Stimulated activated CD8-positive, alpha-beta memory T cell treated with anti-CD3 and anti-CD28 coated beads, Interleukin-2, amount 100 ng/mL, for 48 hours (primary cell): ENCODE data around the gene PPP2R5C.

Source experiments
- DNase-seq, 2 donors: peaks; one replicate each; pipeline ENCODE4 v3.0.0-alpha.2; 2020; ENCODE audit warnings: low read depth in 2 of 2

PPP2R5C gene

DNA sequence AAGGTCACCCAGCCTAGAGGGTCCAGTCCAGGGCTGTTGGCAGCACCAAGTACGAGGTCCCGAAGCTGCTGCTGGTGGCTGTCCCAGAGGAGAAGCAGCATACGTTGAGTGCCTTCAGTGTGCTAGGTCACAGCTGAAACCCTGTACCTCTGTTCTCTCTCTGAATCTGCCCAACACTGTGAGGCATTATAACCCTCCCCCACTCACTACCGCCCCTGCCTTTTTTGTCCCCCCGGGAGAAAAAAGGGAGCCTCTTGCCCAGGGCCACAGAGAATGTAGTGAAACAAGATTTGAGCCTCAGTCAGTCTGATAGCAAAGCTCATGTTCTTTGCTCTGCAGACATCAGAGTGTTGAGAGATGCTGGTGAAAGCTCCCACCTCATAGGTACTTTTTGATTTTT is 53.4 kb downstream of the PPP2R5C start:
- no peak for DNase-seq

DNA sequence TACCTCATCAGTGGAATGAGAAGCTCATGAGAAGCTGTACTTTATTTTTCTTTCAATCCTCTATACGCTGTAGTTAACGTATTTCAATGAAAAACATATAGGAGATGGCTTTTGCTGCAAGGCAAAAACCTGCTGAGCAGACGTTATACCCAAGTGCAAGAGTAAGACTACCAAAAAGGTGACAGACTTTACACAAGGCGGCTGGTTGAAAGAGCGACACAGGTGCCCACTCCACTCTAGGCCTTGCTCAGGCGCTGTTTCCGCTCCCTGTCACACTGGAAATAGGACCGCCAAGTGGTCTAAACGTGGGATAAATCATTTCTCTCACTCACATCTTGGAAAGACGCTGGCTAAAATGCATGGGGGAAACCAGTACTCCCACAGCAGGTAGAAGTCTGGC is 54.5 kb downstream of the PPP2R5C start:
- DNase-seq: no peak

DNA sequence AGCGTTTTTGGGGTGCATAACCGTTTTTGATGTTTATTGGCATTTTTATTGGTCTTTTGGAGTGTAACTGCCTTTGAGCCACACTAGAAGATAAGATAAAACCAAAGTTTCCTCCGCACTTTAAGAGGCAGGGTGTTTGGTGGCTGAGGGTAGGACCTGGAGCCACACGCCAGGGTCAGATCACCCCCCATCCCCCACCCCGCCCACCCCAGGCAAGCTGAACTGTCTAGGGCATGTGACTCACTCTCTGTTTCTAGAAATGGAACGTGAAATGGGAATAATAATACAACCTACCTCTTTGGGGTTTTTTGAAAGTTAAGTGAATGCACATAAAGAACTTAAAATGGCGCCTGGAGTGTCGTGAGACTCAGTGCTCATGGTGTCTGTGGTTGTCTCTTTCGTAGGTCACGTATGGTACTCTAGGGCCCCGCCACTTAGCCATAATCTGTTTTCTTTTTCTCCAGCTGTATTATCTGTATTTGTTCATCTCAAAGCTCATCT is 56.0 kb downstream of the PPP2R5C start:
- DNase-seq: no peak

DNA sequence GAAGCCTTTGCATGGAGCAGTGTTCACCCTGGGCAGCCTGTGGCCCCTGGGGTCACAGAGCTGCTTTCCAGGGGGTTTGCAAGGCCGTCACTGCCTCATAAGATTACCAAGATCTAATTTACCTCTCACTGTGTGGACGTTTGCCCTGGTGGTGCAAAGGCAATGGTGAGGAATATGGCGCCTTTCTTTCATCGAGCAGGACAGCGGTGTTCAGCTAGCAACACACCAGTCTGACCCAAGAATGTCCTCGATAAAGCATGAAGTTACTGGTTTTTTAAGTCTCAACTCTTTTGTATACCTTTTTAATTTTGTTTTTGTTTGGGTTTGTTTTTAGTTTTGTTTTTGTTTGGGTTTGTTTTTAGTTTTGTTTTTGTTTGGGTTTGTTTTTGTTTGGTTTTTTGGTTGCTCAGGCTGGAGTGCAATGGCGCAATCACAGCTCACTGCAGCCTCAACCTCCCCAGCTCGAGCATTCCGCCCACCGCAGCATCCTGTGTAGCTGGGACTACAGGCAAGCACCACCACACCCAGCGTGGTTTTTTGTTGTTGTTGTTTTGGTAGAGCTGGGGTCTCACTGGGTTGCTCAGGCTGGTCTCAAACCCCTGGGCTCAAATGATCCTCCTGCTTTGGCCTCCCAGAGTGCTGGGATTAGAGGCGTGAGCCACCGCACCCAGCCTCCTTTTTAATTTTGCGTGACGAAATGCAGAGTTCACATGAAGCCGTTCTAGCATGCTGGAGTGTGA is 57.9 kb downstream of the PPP2R5C start:
- DNase-seq: peak; percentile 50 to 53

DNA sequence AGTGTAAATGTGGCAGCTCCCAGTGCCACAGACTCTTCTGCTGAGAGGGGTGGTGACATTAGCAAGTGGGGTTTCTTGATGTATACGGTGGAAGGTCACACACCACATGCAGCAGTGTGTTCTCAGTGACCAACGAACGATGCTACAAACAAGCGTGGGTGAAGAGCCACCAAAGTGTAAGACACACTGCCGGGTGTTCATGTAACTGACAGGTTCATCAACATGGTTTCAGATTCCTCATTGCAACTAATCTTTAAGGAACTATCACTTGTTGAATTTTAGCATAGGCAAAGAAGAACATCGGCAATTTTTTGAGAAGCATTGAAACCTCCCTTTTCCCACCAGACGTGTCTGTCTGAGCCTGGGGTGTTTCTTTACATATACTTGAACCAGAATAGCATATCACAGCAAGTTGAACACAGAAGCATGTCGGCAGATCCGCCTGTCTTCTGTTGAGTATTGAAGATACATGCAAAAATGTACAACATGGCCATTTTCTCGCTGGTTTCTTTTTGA is 58.8 kb downstream of the PPP2R5C start:
- no peak for DNase-seq

DNA sequence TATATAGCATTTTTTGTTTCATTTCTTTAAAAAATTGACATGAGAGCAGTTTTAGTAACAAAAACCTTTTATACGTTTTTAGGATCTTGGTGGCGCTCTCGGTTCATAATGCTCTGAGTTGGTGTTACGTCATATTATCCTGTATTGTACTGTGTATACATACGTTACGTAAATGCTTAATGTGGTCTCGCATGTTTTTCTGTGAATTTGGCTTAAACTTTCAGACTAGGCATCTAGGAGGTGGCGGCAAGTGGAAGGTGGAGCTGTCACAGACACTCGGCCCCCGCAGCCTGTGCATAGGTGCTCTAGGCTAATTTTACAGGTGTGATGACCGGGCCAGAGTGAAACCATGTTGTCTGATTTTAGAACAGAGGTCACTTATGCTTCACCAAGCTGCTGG is 60.0 kb downstream of the PPP2R5C start:
- no peak for DNase-seq

DNA sequence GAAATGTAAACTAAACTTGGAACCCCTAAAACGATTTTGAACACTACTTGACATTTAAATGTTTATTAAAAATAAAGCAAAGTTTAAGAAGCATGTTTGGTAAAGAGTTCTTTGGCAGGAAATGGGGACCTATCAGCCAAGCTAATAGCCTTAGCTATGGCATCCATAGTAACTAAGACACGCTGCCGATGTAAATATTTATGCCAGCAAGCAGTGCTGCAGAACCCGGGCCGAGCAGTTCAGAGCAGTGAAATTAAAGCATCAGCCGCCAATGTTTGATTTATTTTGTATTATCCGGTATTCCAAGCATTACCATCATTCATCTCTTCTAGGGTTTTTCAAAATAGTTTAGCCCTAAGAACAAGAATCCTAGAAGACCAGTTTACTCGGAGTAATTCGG is 61.6 kb downstream of the PPP2R5C start:
- no peak for DNase-seq

DNA sequence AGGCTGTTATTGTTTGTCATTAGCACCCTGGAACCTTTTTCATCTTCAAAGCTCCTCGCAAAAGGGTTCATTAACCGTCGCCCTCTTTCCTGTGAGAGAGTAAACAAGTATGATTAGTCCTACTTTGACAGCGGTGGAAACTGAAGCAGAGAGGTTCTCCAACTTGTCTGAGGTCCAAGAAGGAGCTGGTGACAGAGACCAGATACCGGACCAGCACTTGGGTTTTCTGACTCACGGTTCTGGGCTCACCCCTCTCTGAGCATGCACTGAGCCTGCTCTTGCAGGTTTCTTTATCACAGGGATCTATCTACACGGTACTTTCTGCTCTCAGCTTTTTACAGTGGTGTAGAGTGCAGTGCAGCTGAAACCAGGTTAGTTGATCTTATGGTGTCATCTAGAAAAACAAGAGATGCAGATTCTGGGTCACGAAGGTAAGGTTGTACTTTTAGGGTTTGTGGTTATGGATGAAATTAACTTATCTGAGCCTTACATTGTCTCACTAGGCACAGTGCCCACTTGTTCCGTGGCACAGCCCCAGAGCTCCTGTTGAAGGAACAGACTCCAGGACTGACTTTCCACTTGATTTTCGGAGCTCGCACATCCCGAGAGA is 62.1 kb downstream of the PPP2R5C start:
- peak; percentile 46 to 73 for DNase-seq

DNA sequence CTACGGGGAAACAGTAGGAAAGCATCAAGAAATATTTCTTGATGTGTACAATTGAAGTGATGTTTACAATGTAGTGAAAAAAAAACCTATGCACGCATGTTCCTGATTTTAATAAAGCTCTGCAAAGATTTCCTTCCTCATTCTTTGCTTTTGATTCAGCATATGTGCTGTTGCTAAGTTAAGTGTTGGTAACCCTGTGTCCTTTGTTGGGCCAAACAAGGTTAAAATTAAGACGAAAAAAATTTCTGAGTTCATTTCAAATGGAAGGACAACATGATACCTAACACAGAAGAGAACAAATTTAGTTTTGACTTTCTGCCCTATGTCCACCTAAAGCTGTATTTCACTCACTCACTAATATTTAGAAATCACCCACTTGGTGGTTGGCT is 62.8 kb downstream of the PPP2R5C start:
- no peak for DNase-seq

DNA sequence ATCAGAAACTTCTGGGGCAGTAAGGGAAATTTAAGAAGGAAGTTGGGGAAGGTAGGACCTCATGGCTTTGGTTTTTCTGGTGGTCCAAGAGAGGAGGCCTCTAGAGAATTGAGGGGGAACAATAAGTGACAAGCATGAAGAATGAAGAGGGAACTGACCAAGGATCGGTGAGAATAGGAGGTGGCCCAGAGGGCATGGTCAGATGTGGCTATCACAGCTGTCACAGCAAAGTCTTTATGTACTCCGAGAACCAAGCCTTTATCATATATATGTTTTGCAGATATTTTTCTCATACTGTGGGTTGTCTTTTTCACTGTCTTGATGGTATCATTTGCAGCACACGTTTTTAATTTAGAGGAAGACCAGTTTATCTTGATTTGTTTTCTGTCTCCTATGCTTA is 64.3 kb downstream of the PPP2R5C start:
- DNase-seq: no peak

DNA sequence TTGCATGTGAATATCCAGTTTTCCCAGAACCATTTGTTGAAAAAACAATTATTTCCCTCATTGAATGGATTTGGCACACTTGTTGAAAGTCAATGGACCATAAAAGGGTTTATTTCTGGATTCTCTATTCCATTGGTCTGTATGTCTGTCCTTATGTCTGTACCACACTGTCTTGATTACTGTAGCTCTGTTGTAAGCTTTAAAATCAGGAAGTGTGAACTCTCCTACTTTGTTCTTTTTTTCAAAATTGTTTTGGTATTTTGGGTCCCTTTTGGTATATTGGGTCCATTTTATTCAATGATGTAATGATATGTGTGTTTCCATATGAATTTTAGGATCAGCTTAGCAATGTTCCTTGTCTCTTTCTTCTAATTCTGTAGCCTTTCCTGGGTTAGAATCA is 64.8 kb downstream of the PPP2R5C start:
- no peak for DNase-seq

DNA sequence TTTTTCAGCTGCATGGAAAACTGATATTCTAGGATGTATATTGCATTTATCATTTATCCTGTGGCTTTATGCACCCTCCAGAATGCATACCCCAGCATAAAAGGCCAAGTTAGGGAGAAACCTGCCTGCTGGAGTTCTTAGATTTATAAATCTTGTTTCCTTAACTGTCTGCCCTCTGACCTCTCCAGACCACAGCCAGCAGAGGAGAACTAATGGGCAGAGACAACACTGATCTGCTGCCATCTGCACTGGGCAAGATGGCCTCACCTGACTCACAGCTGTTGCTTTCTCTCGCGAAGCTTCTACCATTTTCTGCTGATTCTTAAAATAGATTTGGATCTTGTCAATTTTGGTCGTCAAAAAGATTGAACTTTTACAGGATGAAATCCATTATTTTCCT is 65.8 kb downstream of the PPP2R5C start:
- no peak for DNase-seq

DNA sequence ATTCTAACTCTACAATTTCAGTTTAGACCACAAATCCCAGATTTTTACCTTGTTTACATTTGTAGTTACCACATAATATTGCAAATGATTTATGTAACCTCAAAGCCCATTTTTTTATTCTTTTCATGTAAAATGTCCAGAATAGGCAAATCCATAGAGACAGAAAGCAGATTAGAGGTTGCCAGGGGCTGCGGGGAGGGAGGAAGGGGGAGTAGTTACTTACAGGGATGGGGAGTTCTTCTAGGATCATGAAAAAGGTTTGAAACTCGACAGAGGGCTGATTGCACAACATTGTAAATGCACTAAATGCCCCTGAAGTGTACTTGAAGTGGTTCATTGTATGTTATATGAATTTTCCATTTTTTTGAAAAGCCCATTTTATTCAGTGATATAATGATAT is 66.5 kb downstream of the PPP2R5C start:
- DNase-seq: no peak

DNA sequence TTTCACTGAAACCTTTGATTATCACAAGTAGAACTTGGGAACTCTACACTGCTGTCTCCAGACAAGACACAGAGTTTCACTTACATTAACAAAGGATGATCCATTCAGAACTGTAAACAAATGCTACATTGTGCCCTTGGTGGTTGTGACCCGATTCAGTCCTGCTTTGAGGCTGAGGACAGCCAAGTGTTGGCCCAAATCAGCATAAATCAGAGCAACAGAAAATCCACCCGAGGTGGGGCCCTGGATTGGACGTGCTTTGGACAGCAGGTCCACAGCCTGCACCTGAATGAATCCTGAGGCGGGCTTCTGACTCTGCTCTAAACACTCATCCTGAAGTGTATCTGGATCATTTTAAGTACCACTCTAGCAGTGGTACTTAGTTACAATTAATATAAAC is 68.8 kb downstream of the PPP2R5C start:
- DNase-seq: no peak

DNA sequence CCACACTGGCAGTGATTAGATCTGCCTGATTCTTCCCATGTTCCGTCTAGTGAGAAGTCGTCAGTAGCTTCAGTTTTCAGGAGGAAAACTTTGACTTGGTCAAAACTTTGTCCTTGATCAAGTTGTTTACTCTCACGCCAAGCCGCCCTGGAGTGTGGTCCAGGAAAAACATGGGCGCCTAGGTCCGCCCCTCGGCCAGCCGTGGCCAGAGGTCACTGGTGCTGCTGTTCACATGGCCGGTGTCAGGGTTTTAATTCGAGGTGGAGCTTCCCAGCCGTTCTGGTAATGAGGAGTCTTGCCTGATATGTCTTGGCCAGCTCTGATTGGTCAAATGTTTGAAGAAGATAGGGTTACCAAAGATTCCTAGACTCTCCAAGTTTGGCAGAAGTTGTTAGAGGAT is 71.5 kb downstream of the PPP2R5C start:
- no peak for DNase-seq

DNA sequence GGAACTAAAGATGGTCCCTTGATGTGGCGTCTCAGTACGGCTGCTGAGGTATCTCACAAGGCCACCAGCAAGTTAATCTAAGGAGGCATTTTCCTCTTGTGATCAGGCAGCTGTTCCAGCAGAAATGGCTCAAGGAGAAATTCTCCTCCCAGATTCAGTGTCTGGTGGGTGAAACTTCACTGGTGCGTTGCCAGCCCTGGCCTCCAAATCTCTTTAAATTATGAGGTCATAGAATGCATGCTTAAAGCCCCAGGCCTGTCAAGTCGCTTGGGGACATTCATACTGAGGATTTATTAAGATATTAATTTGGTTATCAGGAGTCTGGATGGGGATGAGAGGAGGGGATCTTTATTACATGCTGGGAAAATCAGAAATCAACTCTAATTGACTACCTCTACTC is 72.9 kb downstream of the PPP2R5C start:
- DNase-seq: no peak

DNA sequence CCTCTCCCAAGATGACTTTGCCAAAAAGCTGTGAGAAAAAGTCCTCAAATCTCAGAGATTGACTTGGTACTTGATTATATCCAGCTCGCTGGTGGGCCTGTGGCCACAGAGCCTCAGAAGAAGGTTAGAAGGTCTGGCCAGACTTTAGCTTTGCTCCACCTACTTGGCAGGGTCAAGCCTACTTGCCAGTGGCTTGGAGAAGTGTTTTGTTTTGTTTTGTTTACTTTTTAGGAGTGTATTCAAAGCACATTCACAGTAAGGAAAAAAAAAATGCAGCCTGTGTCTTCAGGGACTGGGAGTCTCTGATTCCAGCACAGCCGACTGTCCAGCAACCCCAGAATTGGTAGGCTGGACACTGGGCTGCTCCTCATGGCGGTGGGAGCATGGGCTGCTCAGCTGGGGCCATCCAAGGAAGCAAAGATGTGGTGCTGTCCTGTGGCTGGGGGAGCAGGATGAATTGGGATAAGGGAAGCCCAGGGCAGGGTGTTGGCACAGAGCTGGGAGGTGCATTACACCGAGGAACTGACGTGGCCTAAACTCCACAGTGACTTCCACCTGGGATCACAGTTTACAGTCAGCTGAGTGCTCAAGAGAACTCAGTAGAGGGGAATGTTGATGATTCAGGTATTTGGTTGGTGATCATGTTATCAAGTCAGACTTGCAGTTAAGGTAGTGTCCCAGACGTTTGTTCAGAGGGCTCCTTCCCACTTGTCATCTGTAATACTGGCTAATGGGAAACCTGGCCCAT is 73.5 kb downstream of the PPP2R5C start:
- DNase-seq: no peak

DNA sequence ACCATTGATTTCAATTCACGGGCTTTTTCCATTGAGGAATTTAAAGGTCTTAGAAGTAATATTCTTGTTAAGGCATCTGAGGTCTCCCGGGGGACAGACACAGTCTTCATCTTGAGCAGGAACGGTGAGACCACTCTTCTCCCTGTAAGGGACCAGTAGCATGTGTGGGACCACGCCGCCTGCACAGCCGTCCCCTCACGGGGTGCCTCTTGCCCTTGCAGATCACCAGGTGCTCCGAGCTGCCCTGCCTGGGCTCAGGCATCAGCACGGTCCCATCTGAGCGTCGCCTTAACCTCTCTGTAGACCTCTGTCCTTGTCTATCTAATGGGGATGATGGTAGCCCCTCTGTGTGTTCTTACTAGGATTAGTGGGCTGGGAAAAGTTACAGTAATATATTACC is 74.1 kb downstream of the PPP2R5C start:
- DNase-seq: no peak

DNA sequence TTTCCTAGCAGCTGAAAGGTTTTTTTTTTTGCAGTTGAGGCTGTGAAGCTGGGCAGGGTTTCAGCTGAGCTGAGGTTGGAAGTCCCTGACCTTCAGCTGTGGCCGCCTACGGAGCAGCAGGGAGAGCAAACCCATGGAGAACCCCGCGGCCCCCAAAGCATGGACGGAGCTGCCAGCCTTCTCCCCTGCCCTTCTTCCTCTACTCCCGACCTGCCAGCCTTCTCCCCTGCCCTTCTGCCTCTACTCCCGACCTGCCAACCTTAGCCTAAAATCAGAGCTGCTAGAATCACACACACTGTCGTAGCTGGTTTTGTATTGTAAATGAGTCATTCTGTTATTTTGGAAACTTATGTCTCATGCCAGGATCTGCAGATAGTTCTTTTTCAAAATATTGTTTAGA is 74.6 kb downstream of the PPP2R5C start:
- no peak for DNase-seq

DNA sequence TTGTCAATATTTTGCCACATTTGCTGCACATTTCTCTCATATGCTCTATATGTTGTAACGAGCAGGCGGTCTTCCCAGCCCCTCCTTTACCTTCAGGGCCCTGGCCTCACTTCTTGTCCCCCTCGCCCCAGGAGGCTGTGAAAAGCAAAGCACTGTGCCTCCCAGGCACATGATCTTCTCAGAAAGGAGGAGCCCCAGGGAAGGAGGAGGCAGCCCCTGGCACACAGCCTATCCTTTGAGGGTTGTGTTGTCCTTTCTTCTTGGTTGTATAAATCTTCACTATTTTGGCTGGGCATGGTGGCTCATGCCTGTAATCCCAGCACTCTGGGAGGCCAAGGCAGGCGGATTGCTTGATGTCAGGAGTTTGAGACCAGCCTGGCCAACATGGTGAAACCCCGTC is 77.0 kb downstream of the PPP2R5C start:
- DNase-seq: no peak

DNA sequence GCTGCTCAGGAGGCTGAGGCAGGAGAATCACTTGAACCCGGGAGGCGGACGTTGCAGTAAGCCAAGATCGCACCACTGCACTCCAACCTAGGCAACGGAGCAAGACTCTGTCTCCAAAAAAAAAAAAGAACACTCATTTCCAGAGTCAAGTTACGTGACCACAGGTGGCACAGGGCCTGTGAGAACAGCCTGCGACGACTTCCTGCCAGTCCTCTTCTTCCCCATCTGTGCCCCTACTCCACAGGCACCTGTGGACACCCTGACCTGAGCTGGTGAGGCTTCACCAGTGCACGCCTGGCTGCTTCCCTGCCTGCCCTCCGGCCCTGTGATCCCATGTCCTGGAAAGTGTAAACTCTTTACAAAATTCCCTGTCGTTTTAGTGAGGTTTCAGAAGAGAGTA is 77.7 kb downstream of the PPP2R5C start:
- DNase-seq: no peak

DNA sequence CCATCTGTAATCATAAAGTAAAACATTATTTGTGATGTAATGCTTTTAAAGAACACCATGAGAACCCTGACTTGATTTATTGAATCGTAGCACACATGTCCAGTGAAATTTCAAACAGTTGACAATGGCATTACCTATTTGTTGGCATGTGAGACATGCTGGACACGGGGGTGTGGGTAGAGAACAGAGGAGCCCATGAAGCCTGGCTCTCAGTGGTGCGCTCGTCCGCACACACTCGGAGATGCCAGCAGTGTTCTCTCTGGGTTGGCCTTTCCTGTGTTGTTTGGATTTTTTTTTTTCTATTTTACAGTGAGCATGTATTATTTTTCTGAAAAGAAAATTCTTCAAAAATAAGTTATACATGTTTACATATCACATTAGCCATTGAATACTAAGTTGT is 78.2 kb downstream of the PPP2R5C start:
- no peak for DNase-seq
